ENCODE results near the gene PTPRN2. TPM values are rescaled to one million over a fixed set of nuclear protein-coding genes. Genes with fewer than 3 reads are reported as not detected.

PTPRN2 gene
- total RNA-seq, 1 experiment from 2014 or later: not detected

DNA sequence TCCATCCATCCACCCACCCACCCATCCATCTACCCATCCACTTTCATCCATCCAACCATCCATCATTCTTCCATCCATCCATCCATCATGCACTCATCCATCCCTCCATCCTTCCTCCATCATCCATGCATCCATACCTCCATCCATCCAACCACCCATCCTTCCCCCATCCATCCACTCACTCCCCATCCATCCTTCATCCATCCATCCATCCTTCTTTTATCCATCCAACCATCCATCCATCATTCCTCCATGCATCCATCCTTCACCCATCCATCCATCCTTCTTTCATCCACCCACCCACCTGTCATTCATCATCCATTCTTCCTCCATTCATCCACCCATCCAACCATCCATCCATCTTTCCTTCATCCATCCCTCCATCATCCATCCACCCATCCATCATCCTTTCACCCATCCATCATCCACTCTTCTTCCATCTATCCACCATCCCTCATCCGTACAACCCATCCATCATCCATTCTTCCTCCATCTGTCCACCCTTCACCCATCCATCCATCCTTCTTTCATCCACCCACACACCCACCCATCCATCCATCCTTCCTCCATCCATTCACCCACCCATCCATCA lies 822.6 kb downstream of the PTPRN2 start:
- no peak overlapping the region for H3K4me3 ChIP-seq
- CTCF ChIA-PET: no interaction called here
- intact Hi-C loops (cut with micrococcal nuclease; ENCODE audit: unreplicated experiment): no loop called here
- no peak overlapping the region for H3K4me2 ChIP-seq
- peaks cover 61% of the 10 kb centered on the region for H3K27me3 ChIP-seq (ENCODE audit: insufficient read depth, low read depth)
- H3K79me2 ChIP-seq (ENCODE audit: low read depth): no peaks in the 10 kb centered on the region
- H4K20me1 ChIP-seq (ENCODE audit: insufficient read depth): no peaks in the 10 kb centered on the region
- 0 out of 2 replicates have a peak, but pooled peaks cover 3% of the 10 kb centered on the region for H3K9me3 ChIP-seq (ENCODE audit: insufficient read depth, low read depth)
- no peak for TF ChIP-seq EZH2 (IDR thresholded peaks at IDR 0.05; ENCODE audit: low read depth)
- TF ChIP-seq, protein P1, sequence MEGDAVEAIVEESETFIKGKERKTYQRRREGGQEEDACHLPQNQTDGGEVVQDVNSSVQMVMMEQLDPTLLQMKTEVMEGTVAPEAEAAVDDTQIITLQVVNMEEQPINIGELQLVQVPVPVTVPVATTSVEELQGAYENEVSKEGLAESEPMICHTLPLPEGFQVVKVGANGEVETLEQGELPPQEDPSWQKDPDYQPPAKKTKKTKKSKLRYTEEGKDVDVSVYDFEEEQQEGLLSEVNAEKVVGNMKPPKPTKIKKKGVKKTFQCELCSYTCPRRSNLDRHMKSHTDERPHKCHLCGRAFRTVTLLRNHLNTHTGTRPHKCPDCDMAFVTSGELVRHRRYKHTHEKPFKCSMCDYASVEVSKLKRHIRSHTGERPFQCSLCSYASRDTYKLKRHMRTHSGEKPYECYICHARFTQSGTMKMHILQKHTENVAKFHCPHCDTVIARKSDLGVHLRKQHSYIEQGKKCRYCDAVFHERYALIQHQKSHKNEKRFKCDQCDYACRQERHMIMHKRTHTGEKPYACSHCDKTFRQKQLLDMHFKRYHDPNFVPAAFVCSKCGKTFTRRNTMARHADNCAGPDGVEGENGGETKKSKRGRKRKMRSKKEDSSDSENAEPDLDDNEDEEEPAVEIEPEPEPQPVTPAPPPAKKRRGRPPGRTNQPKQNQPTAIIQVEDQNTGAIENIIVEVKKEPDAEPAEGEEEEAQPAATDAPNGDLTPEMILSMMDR (conservative IDR thresholded peaks at IDR 0.05): no peak
- H3F3A ChIP-seq (ENCODE audit: insufficient read depth, low read depth): no peaks in the 10 kb centered on the region
- no TSS peak for BruUV-seq (replicated peaks)
- POLR2A ChIA-PET (ENCODE audit: unreplicated experiment): no interaction called here
- DNase-seq: no peak
- no peak overlapping the region for H3K27ac ChIP-seq
- H3K36me3 ChIP-seq (ENCODE audit: low read depth): no peaks in the 10 kb centered on the region
- H2AFZ ChIP-seq: no peak overlapping the region
- no peaks in the 10 kb centered on the region for H3K4me1 ChIP-seq (replicated peaks; ENCODE audit: insufficient read depth)
- H3K9me2 ChIP-seq (ENCODE audit: insufficient read depth): no peaks in the 10 kb centered on the region

DNA sequence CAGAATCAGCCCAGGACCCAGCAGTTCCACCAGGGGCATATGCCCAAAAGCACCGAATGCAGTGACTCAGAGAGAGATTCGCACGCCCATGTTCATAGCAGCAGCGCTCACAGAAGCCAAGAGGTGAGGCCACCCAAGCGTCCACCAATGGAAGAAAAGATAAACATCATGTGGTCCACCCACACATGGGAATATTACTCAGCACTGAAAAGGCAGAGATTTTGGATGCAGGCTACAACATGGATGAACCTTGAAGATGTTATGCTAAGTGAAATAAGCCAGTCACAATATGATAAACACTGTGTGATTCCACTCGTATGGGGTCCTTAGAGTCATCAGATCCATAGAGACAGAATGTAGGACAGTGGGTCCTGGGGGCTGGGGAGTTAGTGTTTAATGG lies 823.4 kb downstream of the PTPRN2 start:
- no TSS peak for BruUV-seq (replicated peaks)
- 0 out of 2 replicates have a peak, but pooled peaks cover 3% of the 10 kb centered on the region for H3K9me3 ChIP-seq (ENCODE audit: insufficient read depth, low read depth)

DNA sequence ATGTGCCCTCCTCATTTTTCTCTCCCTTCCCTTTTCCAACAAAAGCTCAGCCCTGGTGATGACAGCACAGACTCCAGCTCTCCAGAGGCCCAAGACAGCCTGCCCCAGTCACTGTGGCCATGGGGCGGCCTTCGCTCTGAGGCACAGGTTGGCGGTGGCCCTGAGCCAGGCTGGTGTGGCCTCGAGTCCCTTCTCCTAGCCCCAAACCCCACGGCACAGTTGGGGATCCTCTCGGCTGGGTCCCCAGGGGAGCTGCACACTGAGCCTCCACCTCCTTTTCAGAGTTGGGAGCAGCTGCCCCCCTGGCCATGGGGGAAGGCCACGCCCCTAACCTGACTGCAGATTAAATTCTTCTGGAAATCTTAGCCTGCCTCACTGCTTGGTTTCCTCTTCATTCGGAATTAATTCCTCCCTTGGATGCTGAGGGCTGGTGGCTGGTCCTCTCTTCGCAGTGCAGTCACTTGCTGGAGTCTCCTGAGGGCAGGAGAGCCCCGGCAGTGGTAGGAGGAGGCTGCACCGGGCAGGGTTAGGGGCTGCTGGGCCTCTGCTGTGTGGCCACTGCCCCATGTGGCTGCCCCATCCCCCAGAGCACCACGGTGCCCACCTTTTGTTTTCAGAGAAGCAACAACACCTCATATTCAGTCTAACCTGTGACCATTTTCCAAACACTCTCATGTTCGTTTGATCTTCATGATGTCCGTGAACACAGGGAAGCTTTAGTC lies 824.2 kb downstream of the PTPRN2 start:
- H3K9me3 ChIP-seq (ENCODE audit: insufficient read depth, low read depth): 0 out of 2 replicates have a peak, but pooled peaks cover 3% of the 10 kb centered on the region
- CTCF ChIA-PET: no interaction called here
- H3K36me3 ChIP-seq (ENCODE audit: low read depth): no peaks in the 10 kb centered on the region
- H3K4me1 ChIP-seq (replicated peaks; ENCODE audit: insufficient read depth): no peaks in the 10 kb centered on the region
- H3K4me2 ChIP-seq: no peak overlapping the region
- no peak for TF ChIP-seq EZH2 (IDR thresholded peaks at IDR 0.05; ENCODE audit: low read depth)
- TF ChIP-seq, protein P1 (conservative IDR thresholded peaks at IDR 0.05): no peak
- no peak for DNase-seq
- H4K20me1 ChIP-seq (ENCODE audit: insufficient read depth): no peaks in the 10 kb centered on the region
- H3K27me3 ChIP-seq (ENCODE audit: insufficient read depth, low read depth): peaks cover 61% of the 10 kb centered on the region
- intact Hi-C loops (cut with micrococcal nuclease; ENCODE audit: unreplicated experiment): no loop called here
- no peak overlapping the region for H3K27ac ChIP-seq
- H3K79me2 ChIP-seq (ENCODE audit: low read depth): no peaks in the 10 kb centered on the region
- BruUV-seq (replicated peaks): no TSS peak
- H3K9me2 ChIP-seq (ENCODE audit: insufficient read depth): no peaks in the 10 kb centered on the region
- POLR2A ChIA-PET (ENCODE audit: unreplicated experiment): no interaction called here
- no peaks in the 10 kb centered on the region for H3F3A ChIP-seq (ENCODE audit: insufficient read depth, low read depth)
- H2AFZ ChIP-seq: no peak overlapping the region
- no peak overlapping the region for H3K4me3 ChIP-seq

More for the DNA sequence above, 823.4 kb downstream of the PTPRN2 start:
- Histone ChIP-seq H3K4me1 (replicated peaks; ENCODE audit: insufficient read depth) (no peaks in the 10 kb centered on the region), H3K27ac (no peak overlapping the region), H2AFZ (no peak overlapping the region), H3F3A (ENCODE audit: insufficient read depth, low read depth) (no peaks in the 10 kb centered on the region), H3K27me3 (ENCODE audit: insufficient read depth, low read depth) (peaks cover 61% of the 10 kb centered on the region), H3K4me3 (no peak overlapping the region), H3K36me3 (ENCODE audit: low read depth) (no peaks in the 10 kb centered on the region), H3K4me2 (no peak overlapping the region), H3K79me2 (ENCODE audit: low read depth) (no peaks in the 10 kb centered on the region), H3K9me2 (ENCODE audit: insufficient read depth) (no peaks in the 10 kb centered on the region), H4K20me1 (ENCODE audit: insufficient read depth) (no peaks in the 10 kb centered on the region)
- ChIA-PET POLR2A (ENCODE audit: unreplicated experiment) (no interaction called here), CTCF (no interaction called here)
- intact Hi-C loops (cut with micrococcal nuclease; ENCODE audit: unreplicated experiment): no loop called here
- TF ChIP-seq, protein P1 (conservative IDR thresholded peaks at IDR 0.05): no peak
- no peak for TF ChIP-seq EZH2 (IDR thresholded peaks at IDR 0.05; ENCODE audit: low read depth)
- no peak for DNase-seq

Data from PC-9 (cell line).